NCI-H748 (cell line): ENCODE results near the gene KRTAP10-5.
"Not testable (repeated sequence)": the region's sequence is repeated elsewhere in the genome, so short reads cannot be mapped to it uniquely, and the experiment has no call there.

Experiments used
- DNase-seq: peaks from one replicate; lab custom pipeline; 2025; ENCODE audit not compliant: unreplicated experiment; lab: John Stamatoyannopoulos, UW

Gene KRTAP10-5

GRCh38 chr21:44580231-44580821 lies at the start of gene KRTAP10-5:
Gene KRTAP10-5, minus strand, starts transcription at chr21:44580604. Its CDS starts 26 bp downstream, at chr21:44580578.
- DNase-seq: not testable (repeated sequence)

GRCh38 chr21:44628707-44629391 lies 48.4 kb upstream of the KRTAP10-5 start:
- DNase-seq: no peak

- DNase-seq: not testable (repeated sequence)
Observed at GRCh38 chr21:44627831-44628233, 47.4 kb upstream of the KRTAP10-5 start.

- not testable (repeated sequence) for DNase-seq
Observed at GRCh38 chr21:44627181-44627822, 46.9 kb upstream of the KRTAP10-5 start.

GRCh38 chr21:44626673-44627143 lies 46.3 kb upstream of the KRTAP10-5 start, which contains the start of gene KRTAP10-9:
Gene KRTAP10-9, plus strand, starts transcription at chr21:44627093. Its CDS starts 79 bp downstream, at chr21:44627172.
- DNase-seq: no peak

GRCh38 chr21:44626262-44626661 lies 45.9 kb upstream of the KRTAP10-5 start:
- DNase-seq: no peak

GRCh38 chr21:44625756-44626155 lies 45.4 kb upstream of the KRTAP10-5 start:
- DNase-seq: no peak

- no peak for DNase-seq
Observed at GRCh38 chr21:44623575-44623974, 43.2 kb upstream of the KRTAP10-5 start.

GRCh38 chr21:44619886-44620285 lies 39.5 kb upstream of the KRTAP10-5 start:
- DNase-seq: no peak

GRCh38 chr21:44618909-44619308 lies 38.5 kb upstream of the KRTAP10-5 start:
- no peak for DNase-seq

GRCh38 chr21:44618504-44618903 lies 38.1 kb upstream of the KRTAP10-5 start:
- no peak for DNase-seq

GRCh38 chr21:44617071-44617501 lies 36.7 kb upstream of the KRTAP10-5 start:
- no peak for DNase-seq

- DNase-seq: no peak
Observed at GRCh38 chr21:44616591-44616926, 36.2 kb upstream of the KRTAP10-5 start.

- DNase-seq: no peak
Observed at GRCh38 chr21:44615911-44616590, 35.6 kb upstream of the KRTAP10-5 start.

- DNase-seq: no peak
Observed at GRCh38 chr21:44615466-44615865, 35.1 kb upstream of the KRTAP10-5 start.

- DNase-seq: no peak
Observed at GRCh38 chr21:44614961-44615391, 34.6 kb upstream of the KRTAP10-5 start.

- DNase-seq: no peak
Observed at GRCh38 chr21:44614161-44614631, 33.8 kb upstream of the KRTAP10-5 start.

GRCh38 chr21:44613386-44614155 lies 33.2 kb upstream of the KRTAP10-5 start:
- no peak for DNase-seq

GRCh38 chr21:44612669-44613229 lies 32.3 kb upstream of the KRTAP10-5 start:
- DNase-seq: no peak

GRCh38 chr21:44612029-44612486 lies 31.7 kb upstream of the KRTAP10-5 start, which contains the start of gene KRTAP10-8:
Gene KRTAP10-8, plus strand, starts transcription at chr21:44612079. Its CDS starts 22 bp downstream, at chr21:44612101.
- DNase-seq: no peak
